ENCODE results near the gene GCKR.

Gene GCKR

DNA sequence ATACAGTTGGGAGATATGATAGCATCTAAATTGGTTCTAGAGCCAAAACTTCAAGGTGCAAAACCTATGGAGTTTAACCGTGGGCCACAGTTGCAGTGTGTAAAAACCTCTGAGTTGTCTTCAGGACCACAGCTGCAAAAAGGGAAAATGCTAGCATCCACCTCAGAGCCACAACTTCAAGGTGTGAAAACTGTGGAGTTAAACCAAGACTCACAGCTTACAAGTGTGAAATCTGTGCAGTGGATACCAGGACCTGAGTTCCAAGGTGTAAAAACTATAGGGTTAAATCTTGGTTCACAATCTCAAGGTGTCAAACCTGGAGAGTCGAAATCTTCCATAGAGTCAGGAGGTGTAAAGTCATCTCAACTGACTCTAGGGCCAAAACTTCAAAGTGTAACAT is 75.8 kb downstream of the GCKR start:
- Mint-ChIP-seq H3K27ac (no peak overlapping the region), H3K9me3 (peaks cover 55% of the 10 kb centered on the region), H3K36me3 (ENCODE audit: low read depth) (peaks cover 7% of the 10 kb centered on the region), H3K4me1 (no peaks in the 10 kb centered on the region), H3K27me3 (ENCODE audit: low read depth) (peaks cover 4% of the 10 kb centered on the region), H3K4me3 (no peak overlapping the region)
- TF ChIP-seq CTCF (IDR thresholded peaks at IDR 0.05; ENCODE audit: unreplicated experiment in 3 of 3): no peak

GRCh38 chr2:27572998-27573429 is 76.4 kb downstream of the GCKR start:
- H3K4me1 Mint-ChIP-seq: no peaks in the 10 kb centered on the region
- H3K36me3 Mint-ChIP-seq (ENCODE audit: low read depth): peaks cover 11% of the 10 kb centered on the region
- TF ChIP-seq CTCF (IDR thresholded peaks at IDR 0.05; ENCODE audit: unreplicated experiment in 3 of 3): no peak
- H3K27me3 Mint-ChIP-seq (ENCODE audit: low read depth): peaks cover 4% of the 10 kb centered on the region
- H3K4me3 Mint-ChIP-seq: no peak overlapping the region
- no peak overlapping the region for H3K27ac Mint-ChIP-seq
- peaks cover 59% of the 10 kb centered on the region for H3K9me3 Mint-ChIP-seq

Measured in nephron (organoid).